GM18909 (cell line): ENCODE results near the gene PRKAB2.
"Not testable (repeated sequence)": the region's sequence is repeated elsewhere in the genome, so short reads cannot be mapped to it uniquely, and the experiment has no call there.

Experiments
- ATAC-seq: cut with Tn5 transposase; IDR thresholded peaks from one replicate; pipeline ENCODE4 v1.9.1; 2021; ENCODE audit warnings: mild to moderate bottlenecking; ENCODE audit not compliant: unreplicated experiment, poor library complexity

Gene PRKAB2

DNA sequence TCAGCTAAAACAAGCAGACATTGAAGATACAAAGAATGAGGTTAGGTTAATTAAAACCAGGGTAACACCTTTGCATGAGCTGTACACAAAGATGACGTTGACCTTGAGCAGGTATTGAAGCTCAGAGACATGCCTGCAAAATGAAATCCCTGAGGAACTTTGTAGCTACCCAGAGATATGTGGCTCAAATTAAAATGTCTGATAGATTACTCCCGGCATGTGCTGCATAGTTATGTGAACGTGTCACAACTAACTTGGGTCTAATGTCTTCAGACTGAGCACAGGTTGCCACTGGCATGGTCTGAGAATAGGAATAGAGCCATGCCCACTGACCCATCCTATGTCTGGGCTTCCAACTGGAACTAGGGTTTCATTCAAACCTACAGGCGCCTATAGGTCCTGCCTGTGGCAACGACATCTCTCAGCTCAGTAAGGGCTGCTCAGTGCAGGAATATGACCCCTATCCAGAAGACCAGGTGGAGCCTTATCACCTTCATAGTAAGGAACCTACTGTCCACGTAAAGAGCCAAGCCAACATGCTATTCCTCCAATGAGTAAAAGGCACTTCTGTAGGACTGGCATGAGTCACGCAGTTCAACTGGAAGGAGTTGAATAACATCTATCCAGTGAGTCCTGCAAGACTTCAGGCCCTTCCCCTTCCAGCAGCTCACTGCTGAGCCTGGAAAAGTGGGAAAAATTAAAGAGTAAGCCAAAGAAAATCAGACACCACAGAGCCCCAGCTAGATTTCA lies 60.7 kb downstream of the PRKAB2 start:
- ATAC-seq: no peak

DNA sequence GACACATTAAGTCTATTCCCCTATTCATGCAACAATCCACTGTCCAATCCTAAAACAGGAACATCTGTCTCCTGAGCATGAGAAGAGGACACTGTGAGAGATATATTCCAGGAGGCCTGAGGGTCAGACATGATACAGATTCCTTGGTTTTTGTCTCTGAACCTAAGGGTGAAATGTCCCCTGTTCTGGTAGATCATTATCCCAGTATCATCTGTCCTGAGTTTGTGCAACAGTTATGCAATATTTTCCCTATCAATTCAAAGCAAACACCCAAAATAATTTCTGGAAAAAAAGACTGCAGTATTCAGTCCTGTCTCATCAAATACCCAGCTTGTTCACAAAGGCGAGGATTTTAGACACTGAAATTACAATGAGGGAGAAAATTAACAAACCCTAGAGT lies 61.4 kb downstream of the PRKAB2 start:
- ATAC-seq: no peak

GRCh38 chr1:147110434-147110833 lies 61.8 kb downstream of the PRKAB2 start:
- no peak for ATAC-seq

GRCh38 chr1:147109762-147110161 lies 62.5 kb downstream of the PRKAB2 start:
- ATAC-seq: no peak

- ATAC-seq: no peak
These were observed 63.2 kb downstream of the PRKAB2 start for GRCh38 chr1:147109041-147109440.

DNA sequence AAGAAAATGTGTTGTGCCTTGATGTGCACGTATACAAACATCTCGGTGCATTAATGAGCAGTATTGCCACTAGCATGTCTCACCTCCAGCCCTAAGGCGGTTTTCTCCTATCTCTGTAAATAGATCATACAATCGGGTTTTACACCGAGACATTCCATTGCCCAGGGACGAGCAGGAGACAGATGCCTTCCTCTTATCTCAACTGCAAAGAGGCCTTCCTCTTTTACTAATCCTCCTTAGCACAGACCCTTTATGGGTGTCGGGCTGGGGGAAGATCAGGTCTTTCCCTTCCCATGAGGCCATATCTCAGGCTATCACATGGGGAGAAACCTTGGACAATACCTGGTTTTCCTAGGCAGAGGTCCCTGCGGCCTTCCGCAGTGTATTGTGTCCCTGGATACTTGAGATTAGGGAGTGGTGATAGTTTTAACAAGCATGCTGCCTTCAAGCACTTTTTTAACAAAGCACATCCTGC lies 65.8 kb downstream of the PRKAB2 start:
- ATAC-seq: not testable (repeated sequence)

GRCh38 chr1:147105909-147106308 lies 66.4 kb downstream of the PRKAB2 start:
- ATAC-seq: no peak
